Activated CD8-positive, alpha-beta T cell treated with anti-CD3 and anti-CD28 coated beads for 36 hours (primary cell): ENCODE data around the gene GCK. TPM values are rescaled to one million over a fixed set of nuclear protein-coding genes. Genes with fewer than 3 reads are reported as not detected.
A peak's percentile ranks its signal among the peaks of the same experiment; 100 is the strongest.

Source experiments
- ATAC-seq: fragments of 200-7000 bp; cut with Tn5 transposase; one replicate; pipeline ENCODE4 v1.10.0; 2021; ENCODE audit warnings: mild to moderate bottlenecking, moderate library complexity
- CTCF ChIA-PET: fragments of 350-600 bp; sonication (Branson Sonifier 250); formaldehyde crosslinking; loops from one replicate; lab custom pipeline; 2021; ENCODE audit warnings: antibody characterized with exemption; lab: Charles Lee
- POLR2A ChIA-PET: fragments of 350-600 bp; sonication (Branson Sonifier 250); formaldehyde crosslinking; loops from one replicate; lab custom pipeline; 2021; ENCODE audit warnings: antibody characterized with exemption; lab: Charles Lee
- DNase-seq: peaks from one replicate; pipeline ENCODE4 v3.0.0-alpha.2; 2020
- H3K27ac Mint-ChIP-seq: one replicate; pipeline ENCODE4 v1.8.0; 2021; ENCODE audit warnings: mild to moderate bottlenecking, mixed read lengths
- H3K27me3 Mint-ChIP-seq: one replicate; pipeline ENCODE4 v1.8.0; 2021; ENCODE audit warnings: mixed read lengths
- H3K36me3 Mint-ChIP-seq: one replicate; pipeline ENCODE4 v1.8.0; 2021; ENCODE audit warnings: low read depth, mixed read lengths
- H3K4me1 Mint-ChIP-seq: one replicate; pipeline ENCODE4 v1.8.0; 2021; ENCODE audit warnings: low read depth, mixed read lengths
- H3K4me3 Mint-ChIP-seq: one replicate; pipeline ENCODE4 v1.8.0; 2021; ENCODE audit warnings: mild to moderate bottlenecking, moderate library complexity, mixed read lengths
- H3K9me3 Mint-ChIP-seq: one replicate; pipeline ENCODE4 v1.8.0; 2021; ENCODE audit warnings: mixed read lengths
- CTCF ChIP-seq: fragments of 200-600 bp; IDR thresholded peaks from one replicate; pipeline ENCODE4 v1.8.0; 2022; ENCODE audit warnings: antibody characterized with exemption, mild to moderate bottlenecking
- intact Hi-C: fragments of 100-400 bp; cut with micrococcal nuclease; formaldehyde crosslinking; loops from one replicate; pipeline ENCODE4 v1.10.0; 2022
- total RNA-seq, 2 experiments: library from RNA; stranded (reverse); gene quantifications; one replicate each; pipeline ENCODE4 v1.2.3, GENCODE V29; 2021

Gene GCK
- total RNA-seq, 2 experiments from 2014 or later: 2.1 to 2.6 TPM

DNA sequence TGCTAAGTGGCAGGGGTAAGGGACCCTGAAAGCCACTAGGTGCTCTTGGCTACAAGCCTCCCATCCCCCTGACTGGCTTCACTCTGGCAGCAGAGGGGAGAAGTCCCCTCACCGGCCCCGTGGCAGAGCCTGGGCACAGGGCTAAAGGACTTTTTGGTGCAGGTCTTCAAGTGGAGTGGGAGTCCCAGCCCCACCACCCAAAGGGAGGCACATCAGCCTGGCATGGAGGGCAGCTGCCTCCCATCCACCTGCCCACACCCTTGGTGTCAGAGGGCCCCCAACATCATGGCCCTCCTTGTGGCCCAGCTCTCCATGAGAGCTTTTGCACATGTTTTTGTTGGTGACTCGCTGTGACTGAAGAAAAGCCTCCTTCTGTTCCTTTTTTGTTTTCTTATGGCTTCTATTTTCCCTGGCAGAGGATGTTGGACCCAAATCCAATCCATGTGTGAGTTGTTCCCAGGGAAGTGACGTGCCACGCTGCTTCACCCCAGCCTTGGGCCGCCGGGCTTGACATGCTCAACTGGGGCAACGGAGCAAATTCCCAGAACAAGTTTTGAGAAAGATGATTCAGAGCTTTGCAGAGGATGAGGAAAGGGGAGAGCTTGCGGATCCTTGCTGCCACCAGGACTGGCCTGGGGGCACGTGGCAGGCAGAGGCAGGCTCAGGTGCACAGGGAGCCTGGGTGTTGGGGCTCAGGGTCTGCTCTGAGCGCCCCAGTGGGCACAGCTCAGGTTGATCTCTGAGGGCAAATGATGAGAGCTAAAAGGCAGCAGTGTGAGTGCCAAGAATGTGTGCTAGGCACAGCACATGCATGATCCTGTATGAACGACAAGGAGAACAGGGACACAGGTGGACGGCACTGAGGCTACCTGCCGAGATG is 87.0 kb downstream of the GCK start:
- ATAC-seq: no peak
- no peak for DNase-seq
- CTCF ChIA-PET: interaction anchor here (1.3 to 1.4 kb wide), 2 partner anchors 17 to 21 kb away, joined by 3 read pairs; no protein-coding TSS in a partner anchor
- Mint-ChIP-seq H3K9me3 (no peaks in the 10 kb centered on the region), H3K27me3 (peaks cover 2% of the 10 kb centered on the region), H3K4me1 (peaks cover 34% of the 10 kb centered on the region), H3K27ac (no peak overlapping the region), H3K36me3 (peaks cover 2% of the 10 kb centered on the region), H3K4me3 (no peak overlapping the region)
- POLR2A ChIA-PET: interaction anchor here (0.5 to 2.2 kb wide), 5 partner anchors 10 to 38 kb away, joined by 3 to 10 read pairs (median 5); partner anchors contain the start of gene POLD2
- TF ChIP-seq CTCF: no peak
- intact Hi-C loops: no loop called here

GRCh38 chr7:44101303-44101965 is 87.8 kb downstream of the GCK start:
- no peaks in the 10 kb centered on the region for H3K9me3 Mint-ChIP-seq
- POLR2A ChIA-PET: interaction anchor here (1.4 to 2.2 kb wide), 4 partner anchors 11 to 26 kb away, joined by 4 to 10 read pairs (median 6); partner anchors contain the start of gene POLD2
- peaks cover 41% of the 10 kb centered on the region for H3K4me1 Mint-ChIP-seq
- no peak for DNase-seq
- peaks cover 2% of the 10 kb centered on the region for H3K36me3 Mint-ChIP-seq
- intact Hi-C loops: no loop called here
- ATAC-seq: no peak
- CTCF ChIA-PET: interaction anchor here (0.7 to 1.4 kb wide), 3 partner anchors 11 to 20 kb away, joined by 3 read pairs; no protein-coding TSS in a partner anchor
- no peak overlapping the region for H3K27ac Mint-ChIP-seq
- TF ChIP-seq CTCF: no peak
- H3K4me3 Mint-ChIP-seq: no peak overlapping the region
- H3K27me3 Mint-ChIP-seq: peaks cover 2% of the 10 kb centered on the region

- no peak overlapping the region for H3K4me3 Mint-ChIP-seq
- ChIA-PET POLR2A (interaction anchor here (1.4 to 1.5 kb wide), 2 partner anchors 11 to 26 kb away, joined by 4 to 6 read pairs; no protein-coding TSS in a partner anchor), CTCF (interaction anchor here (0.7 to 1.4 kb wide), 2 partner anchors 12 to 19 kb away, joined by 3 read pairs; no protein-coding TSS in a partner anchor)
- DNase-seq: no peak
- no peak for ATAC-seq
- peaks cover under 1% of the 10 kb centered on the region for H3K36me3 Mint-ChIP-seq
- TF ChIP-seq CTCF: no peak
- H3K4me1 Mint-ChIP-seq: peaks cover 35% of the 10 kb centered on the region
- H3K27ac Mint-ChIP-seq: peak overlapping the region; percentile 42
- H3K27me3 Mint-ChIP-seq: peaks cover 2% of the 10 kb centered on the region
- intact Hi-C loops: no loop called here
- no peaks in the 10 kb centered on the region for H3K9me3 Mint-ChIP-seq
These were observed 88.6 kb downstream of the GCK start for GRCh38 chr7:44100458-44101302.

GRCh38 chr7:44099669-44100068 is 89.6 kb downstream of the GCK start:
- ChIA-PET POLR2A (interaction anchor here (1.1 to 2.6 kb wide), 3 partner anchors 16 to 53 kb away, joined by 3 to 11 read pairs (median 4); no protein-coding TSS in a partner anchor), CTCF (interaction anchor here (1.1 to 3.0 kb wide), 2 partner anchors 15 to 96 kb away, joined by 4 to 21 read pairs; no protein-coding TSS in a partner anchor)
- Mint-ChIP-seq H3K4me3 (no peak overlapping the region), H3K27ac (no peak overlapping the region), H3K9me3 (no peaks in the 10 kb centered on the region), H3K27me3 (no peaks in the 10 kb centered on the region), H3K4me1 (peaks cover 27% of the 10 kb centered on the region), H3K36me3 (no peaks in the 10 kb centered on the region)
- intact Hi-C loops: no loop called here
- TF ChIP-seq CTCF: no peak
- DNase-seq: no peak
- ATAC-seq: no peak
